Measurements from ENCODE around the gene ABCB11.

The ABCB11 gene

GRCh38 chr2:168897449-168897848 is 133.7 kb downstream of the ABCB11 start:
- Histone ChIP-seq H4K20me1 (ENCODE audit: insufficient read depth, low read length) (no peaks in the 10 kb centered on the region), H3K4me2 (ENCODE audit: low read depth, low read length) (no peak overlapping the region), H3K36me3 (replicated peaks; ENCODE audit: insufficient read depth, low read length) (no peaks in the 10 kb centered on the region), H3K27me3 (replicated peaks; ENCODE audit: insufficient read depth, low read length) (no peaks in the 10 kb centered on the region), H3F3A (ENCODE audit: insufficient read depth, low read length) (no peaks in the 10 kb centered on the region), H3K9me2 (replicated peaks; ENCODE audit: insufficient read depth, low read length) (no peaks in the 10 kb centered on the region), H3K9ac (ENCODE audit: low read length) (no peak overlapping the region), H3K4me3 (ENCODE audit: low read length) (no peak overlapping the region), H3K27ac (ENCODE audit: low read length) (no peak overlapping the region), H3K4me1 (ENCODE audit: low read length) (no peaks in the 10 kb centered on the region), H3K79me2 (ENCODE audit: low read length) (no peaks in the 10 kb centered on the region), H2AFZ (ENCODE audit: low read length) (no peak overlapping the region), H3K9me3 (replicated peaks; ENCODE audit: insufficient read depth, low read length) (no peaks in the 10 kb centered on the region)
- no peak for DNase-seq
- no peak for TF ChIP-seq EZH2 (optimal IDR thresholded peaks at IDR 0.05; ENCODE audit: low read depth, low read length)
- no peak for TF ChIP-seq CTCF (IDR thresholded peaks at IDR 0.05; ENCODE audit: low read length)
- no peak for TF ChIP-seq EZH2phosphoT487 (IDR thresholded peaks at IDR 0.05; ENCODE audit: low read length)

- no peaks in the 10 kb centered on the region for H3F3A ChIP-seq (ENCODE audit: insufficient read depth, low read length)
- H3K4me1 ChIP-seq (ENCODE audit: low read length): no peaks in the 10 kb centered on the region
- TF ChIP-seq CTCF (IDR thresholded peaks at IDR 0.05; ENCODE audit: low read length) (no peak), EZH2phosphoT487 (IDR thresholded peaks at IDR 0.05; ENCODE audit: low read length) (no peak)
- H3K27me3 ChIP-seq (replicated peaks; ENCODE audit: insufficient read depth, low read length): no peaks in the 10 kb centered on the region
- no peaks in the 10 kb centered on the region for H3K9me3 ChIP-seq (replicated peaks; ENCODE audit: insufficient read depth, low read length)
- no peak for DNase-seq
- H3K79me2 ChIP-seq (ENCODE audit: low read length): no peaks in the 10 kb centered on the region
- H3K9me2 ChIP-seq (replicated peaks; ENCODE audit: insufficient read depth, low read length): no peaks in the 10 kb centered on the region
- H3K36me3 ChIP-seq (replicated peaks; ENCODE audit: insufficient read depth, low read length): no peaks in the 10 kb centered on the region
- H3K4me3 ChIP-seq (ENCODE audit: low read length): no peak overlapping the region
- H2AFZ ChIP-seq (ENCODE audit: low read length): no peak overlapping the region
- no peak overlapping the region for H3K4me2 ChIP-seq (ENCODE audit: low read depth, low read length)
- H3K9ac ChIP-seq (ENCODE audit: low read length): no peak overlapping the region
- H3K27ac ChIP-seq (ENCODE audit: low read length): no peak overlapping the region
- H4K20me1 ChIP-seq (ENCODE audit: insufficient read depth, low read length): no peaks in the 10 kb centered on the region
These were observed 134.3 kb downstream of the ABCB11 start for GRCh38 chr2:168896783-168897182.

- Histone ChIP-seq H3K27me3 (replicated peaks; ENCODE audit: insufficient read depth, low read length) (no peaks in the 10 kb centered on the region), H3K27ac (ENCODE audit: low read length) (no peak overlapping the region), H2AFZ (ENCODE audit: low read length) (no peak overlapping the region), H3K79me2 (ENCODE audit: low read length) (no peaks in the 10 kb centered on the region), H3F3A (ENCODE audit: insufficient read depth, low read length) (no peaks in the 10 kb centered on the region), H3K9me3 (replicated peaks; ENCODE audit: insufficient read depth, low read length) (no peaks in the 10 kb centered on the region), H3K36me3 (replicated peaks; ENCODE audit: insufficient read depth, low read length) (no peaks in the 10 kb centered on the region), H3K4me3 (ENCODE audit: low read length) (no peak overlapping the region), H3K4me1 (ENCODE audit: low read length) (peaks cover 2% of the 10 kb centered on the region; the same call in 1 of the 2 replicates), H3K4me2 (ENCODE audit: low read depth, low read length) (no peak overlapping the region), H4K20me1 (ENCODE audit: insufficient read depth, low read length) (no peaks in the 10 kb centered on the region), H3K9ac (ENCODE audit: low read length) (no peak overlapping the region), H3K9me2 (replicated peaks; ENCODE audit: insufficient read depth, low read length) (no peaks in the 10 kb centered on the region)
- DNase-seq: no peak
- TF ChIP-seq EZH2 (optimal IDR thresholded peaks at IDR 0.05; ENCODE audit: low read depth, low read length): no peak
- no peak for TF ChIP-seq CTCF (IDR thresholded peaks at IDR 0.05; ENCODE audit: low read length)
These were observed 135.4 kb downstream of the ABCB11 start for GRCh38 chr2:168895771-168896170.
